ENCODE data around the gene GREB1.

The GREB1 gene

GRCh38 chr2:11559786-11560155 is 25.9 kb downstream of the GREB1 start:
- H3K4me3 ChIP-seq (ENCODE audit: low read depth, low read length): no peak overlapping the region
- no peak for TF ChIP-seq CTCF (IDR thresholded peaks at IDR 0.05; ENCODE audit: control insufficient read depth, extremely low read depth, insufficient read depth)
- DNase-seq (ENCODE audit: low read depth): no peak

- no peak for DNase-seq (ENCODE audit: low read depth)
- no peak overlapping the region for H3K4me3 ChIP-seq (ENCODE audit: low read depth, low read length)
- TF ChIP-seq CTCF (IDR thresholded peaks at IDR 0.05; ENCODE audit: control insufficient read depth, extremely low read depth, insufficient read depth): no peak
Measured at GRCh38 chr2:11560806-11561205, 27.0 kb downstream of the GREB1 start.

GRCh38 chr2:11562011-11562410 is 28.2 kb downstream of the GREB1 start:
- H3K4me3 ChIP-seq (ENCODE audit: low read depth, low read length): no peak overlapping the region
- no peak for DNase-seq (ENCODE audit: low read depth)
- TF ChIP-seq CTCF (IDR thresholded peaks at IDR 0.05; ENCODE audit: control insufficient read depth, extremely low read depth, insufficient read depth): no peak

- TF ChIP-seq CTCF (IDR thresholded peaks at IDR 0.05; ENCODE audit: control insufficient read depth, extremely low read depth, insufficient read depth): no peak
- no peak for DNase-seq (ENCODE audit: low read depth)
- H3K4me3 ChIP-seq (ENCODE audit: low read depth, low read length): no peak overlapping the region
Measured at GRCh38 chr2:11562476-11562875, 28.6 kb downstream of the GREB1 start.

- no peak for TF ChIP-seq CTCF (IDR thresholded peaks at IDR 0.05; ENCODE audit: control insufficient read depth, extremely low read depth, insufficient read depth)
- H3K4me3 ChIP-seq (ENCODE audit: low read depth, low read length): no peak overlapping the region
- no peak for DNase-seq (ENCODE audit: low read depth)
Measured at GRCh38 chr2:11563784-11564666, 30.2 kb downstream of the GREB1 start.

- no peak overlapping the region for H3K4me3 ChIP-seq (ENCODE audit: low read depth, low read length)
- no peak for TF ChIP-seq CTCF (IDR thresholded peaks at IDR 0.05; ENCODE audit: control insufficient read depth, extremely low read depth, insufficient read depth)
Measured at GRCh38 chr2:11564816-11565567, 31.1 kb downstream of the GREB1 start.

More at GRCh38 chr2:11564816-11565567, 31.1 kb downstream of the GREB1 start:
- no peak for DNase-seq (ENCODE audit: low read depth)

Measured in LNCaP clone FGC (cell line).